Bronchial epithelial cell (primary cell): ENCODE results near the gene SIRPB1. TPM values are rescaled to one million over a fixed set of nuclear protein-coding genes. Genes with fewer than 3 reads are reported as not detected.

Source experiments
- DNase-seq: peaks from one replicate; pipeline ENCODE4 v3.0.0-alpha.2; 2010; ENCODE audit warnings: low read depth
- FAIRE-seq: peaks from 2 replicates; lab custom pipeline; 2011; peaks lifted over from hg19 to GRCh38; lab: Jason Lieb, UNC
- H3K27me3 ChIP-seq: 2 replicates; pipeline ENCODE4 v1.5.1; 2011; ENCODE audit warnings: low read length; ENCODE audit not compliant: control insufficient read depth, insufficient read depth
- H3K36me3 ChIP-seq: 2 replicates; pipeline ENCODE4 v1.5.1; 2011; ENCODE audit warnings: low read length; ENCODE audit not compliant: control insufficient read depth, insufficient read depth
- H3K4me3 ChIP-seq: 2 replicates; pipeline ENCODE4 v1.5.1; 2011; ENCODE audit warnings: mild to moderate bottlenecking, low read depth, low read length, control low read depth
- total RNA-seq: library from RNA; depleted of rRNA; stranded (reverse); fragments of >200 nt; gene quantifications from 2 replicates; pipeline ENCODE4 v1.2.1, GENCODE V29; 2014
- TF ChIP-seq, protein P1 (sequence below): IDR thresholded peaks from 2 replicates; pipeline ENCODE4 v1.5.1; 2011; ENCODE audit warnings: mild to moderate bottlenecking, moderate library complexity, low read length, control low read depth, inconsistent platforms; ENCODE audit not compliant: insufficient read depth, severe bottlenecking

SIRPB1 gene
- total RNA-seq, 1 donor from 2014 or later: not detected

GRCh38 chr20:1630186-1630585, 10.4 kb upstream of the SIRPB1 start:
- no peak for FAIRE-seq
- DNase-seq: no peak

GRCh38 chr20:1629321-1629720, 9.5 kb upstream of the SIRPB1 start:
- FAIRE-seq: no peak

More at GRCh38 chr20:1630186-1630585, 10.4 kb upstream of the SIRPB1 start:
- Histone ChIP-seq H3K27me3 (peaks cover 2% of the 10 kb centered on the region), H3K36me3 (no peaks in the 10 kb centered on the region), H3K4me3 (no peak overlapping the region)
- TF ChIP-seq, protein P1, sequence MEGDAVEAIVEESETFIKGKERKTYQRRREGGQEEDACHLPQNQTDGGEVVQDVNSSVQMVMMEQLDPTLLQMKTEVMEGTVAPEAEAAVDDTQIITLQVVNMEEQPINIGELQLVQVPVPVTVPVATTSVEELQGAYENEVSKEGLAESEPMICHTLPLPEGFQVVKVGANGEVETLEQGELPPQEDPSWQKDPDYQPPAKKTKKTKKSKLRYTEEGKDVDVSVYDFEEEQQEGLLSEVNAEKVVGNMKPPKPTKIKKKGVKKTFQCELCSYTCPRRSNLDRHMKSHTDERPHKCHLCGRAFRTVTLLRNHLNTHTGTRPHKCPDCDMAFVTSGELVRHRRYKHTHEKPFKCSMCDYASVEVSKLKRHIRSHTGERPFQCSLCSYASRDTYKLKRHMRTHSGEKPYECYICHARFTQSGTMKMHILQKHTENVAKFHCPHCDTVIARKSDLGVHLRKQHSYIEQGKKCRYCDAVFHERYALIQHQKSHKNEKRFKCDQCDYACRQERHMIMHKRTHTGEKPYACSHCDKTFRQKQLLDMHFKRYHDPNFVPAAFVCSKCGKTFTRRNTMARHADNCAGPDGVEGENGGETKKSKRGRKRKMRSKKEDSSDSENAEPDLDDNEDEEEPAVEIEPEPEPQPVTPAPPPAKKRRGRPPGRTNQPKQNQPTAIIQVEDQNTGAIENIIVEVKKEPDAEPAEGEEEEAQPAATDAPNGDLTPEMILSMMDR: no peak

DNA sequence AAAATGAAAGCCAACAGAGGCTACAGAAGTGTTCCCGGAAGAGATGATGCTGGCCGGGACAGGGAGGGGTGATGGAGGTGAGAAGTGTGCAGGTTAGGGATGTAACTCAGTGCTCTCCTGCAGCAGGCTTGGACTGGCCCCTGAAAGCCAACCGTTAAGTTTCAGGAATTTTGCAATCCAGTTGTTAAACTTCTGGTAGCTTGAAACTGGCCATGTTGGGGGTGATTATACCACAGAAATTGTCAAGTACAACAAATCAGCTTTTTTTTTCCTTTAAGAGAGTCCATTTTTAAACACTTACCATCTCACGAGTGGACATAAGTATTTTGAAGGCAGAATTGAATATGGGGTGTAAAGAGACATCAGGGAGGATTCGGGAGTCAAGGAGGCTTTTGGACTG, 8.8 kb upstream of the SIRPB1 start:
- Histone ChIP-seq H3K36me3 (no peaks in the 10 kb centered on the region), H3K4me3 (no peak overlapping the region), H3K27me3 (peaks cover 2% of the 10 kb centered on the region)
- no peak for DNase-seq
- no peak for FAIRE-seq
- TF ChIP-seq, protein P1: no peak

More at GRCh38 chr20:1629321-1629720, 9.5 kb upstream of the SIRPB1 start:
- DNase-seq: no peak
- TF ChIP-seq, protein P1: no peak
- H3K4me3 ChIP-seq: no peak overlapping the region
- peaks cover 2% of the 10 kb centered on the region for H3K27me3 ChIP-seq
- no peaks in the 10 kb centered on the region for H3K36me3 ChIP-seq

DNA sequence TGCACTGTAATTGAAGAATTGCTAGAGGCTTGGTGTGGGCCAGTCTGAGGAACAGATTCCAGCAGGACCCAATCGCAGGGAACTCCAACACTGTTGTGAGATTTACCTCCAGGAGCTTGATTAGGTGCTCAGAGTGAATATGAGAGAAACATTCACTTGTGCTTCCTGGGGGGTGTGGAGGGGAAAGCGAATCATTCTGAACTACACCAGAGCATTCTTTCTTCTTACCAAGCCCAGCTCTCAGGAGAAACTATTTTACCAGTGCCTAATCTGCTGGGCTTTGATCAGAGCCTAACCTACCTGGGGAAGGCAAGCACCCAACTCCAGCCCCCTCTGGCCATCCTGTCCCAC, 7.4 kb upstream of the SIRPB1 start:
- H3K36me3 ChIP-seq: no peaks in the 10 kb centered on the region
- FAIRE-seq: no peak
- TF ChIP-seq, protein P1: no peak
- no peak for DNase-seq
- H3K27me3 ChIP-seq: peaks cover 2% of the 10 kb centered on the region
- no peak overlapping the region for H3K4me3 ChIP-seq

GRCh38 chr20:1626528-1627199, 6.9 kb upstream of the SIRPB1 start:
- TF ChIP-seq, protein P1: no peak
- peaks cover 2% of the 10 kb centered on the region for H3K27me3 ChIP-seq
- no peaks in the 10 kb centered on the region for H3K36me3 ChIP-seq
- FAIRE-seq: no peak
- H3K4me3 ChIP-seq: no peak overlapping the region
- DNase-seq: no peak
